Upper lobe of left lung (tissue), 6 donors: Measurements from ENCODE around the gene PSMC4. TPM values are rescaled to one million over a fixed set of nuclear protein-coding genes. Genes with fewer than 3 reads are reported as not detected.

Experiments used
- ATAC-seq, 2 donors: fragments of 200-7000 bp; cut with Tn5 transposase; one replicate each; pipeline ENCODE4 v1.9.1; 2022; ENCODE audit warnings: mild to moderate bottlenecking in 2 of 2, moderate library complexity in 2 of 2; ENCODE audit not compliant: low FRiP score in 2 of 2
- DNase-seq, 2 donors: peaks; one replicate each; pipeline ENCODE4 v3.0.0-alpha.2; 2019 to 2020
- H3K27ac ChIP-seq, 4 donors: fragments of 200-600 bp; sonication (generic); one replicate each; pipeline ENCODE4 v1.5.1; 2016 to 2019
- H3K27me3 ChIP-seq, 4 donors: fragments of 200-600 bp; sonication (generic); one replicate each; pipeline ENCODE4 v1.5.1; 2017 to 2019
- H3K36me3 ChIP-seq, 4 donors: fragments of 200-600 bp; sonication (generic); one replicate each; pipeline ENCODE4 v1.5.1; 2016 to 2019
- H3K4me1 ChIP-seq, 4 donors: fragments of 200-600 bp; sonication (generic); one replicate each; pipeline ENCODE4 v1.5.1; 2018 to 2019
- H3K4me3 ChIP-seq, 4 donors: fragments of 200-600 bp; sonication (generic); one replicate each; pipeline ENCODE4 v1.5.1; 2017 to 2019; ENCODE audit warnings: mild to moderate bottlenecking in 2 of 4, moderate library complexity in 1 of 4
- H3K9me3 ChIP-seq, 4 donors: fragments of 200-600 bp; sonication (generic); one replicate each; pipeline ENCODE4 v1.5.1; 2018 to 2019
- CTCF ChIP-seq, 6 experiments: fragments of 450-650 bp in 4 of 6; fragments of 200-600 bp in 2 of 6; sonication (generic) in 2 of 6; IDR thresholded peaks; one replicate each; pipeline ENCODE4 v1.5.1; 2016 to 2019; ENCODE audit warnings: antibody characterized with exemption in 6 of 6
- EP300 ChIP-seq, 4 donors: sonication (generic); formaldehyde crosslinking; IDR thresholded peaks; one replicate each; pipeline ENCODE4 v1.5.1; 2017; ENCODE audit warnings: antibody characterized with exemption in 4 of 4, control low read depth in 2 of 4
- POLR2A ChIP-seq, 4 donors: fragments of 450-650 bp; IDR thresholded peaks; one replicate each; pipeline ENCODE4 v1.5.1; 2016 to 2017; ENCODE audit warnings: antibody characterized with exemption in 4 of 4, mild to moderate bottlenecking in 2 of 4
- POLR2AphosphoS5 ChIP-seq, 2 donors: sonication (generic); formaldehyde crosslinking; IDR thresholded peaks; one replicate each; pipeline ENCODE4 v1.5.1; 2017; ENCODE audit warnings: antibody characterized with exemption in 2 of 2
- WGBS, 2 donors: methylation state at CpG; one replicate each; pipeline ENCODE4 v1.1.5; 2017 to 2018; 5-methylcytosine and 5-hydroxymethylcytosine counted together
- total RNA-seq, 6 donors: library from RNA; depleted of rRNA in 4 of 6; stranded (reverse); fragments of >200 nt in 4 of 6; gene quantifications; one replicate each; pipeline versions ENCODE4 v1.1.0 to v1.2.1, GENCODE V29; 2016 to 2021
- donor health status: DM: no; HTN: no; CAD: no; lungs with moderate emphysema.
- donor health status: DM: no; HTN: yes; CAD: no; lungs with severe emphysema.

The PSMC4 gene
- total RNA-seq, 6 donors from 2014 or later, result 41.1 to 85.7 (median 59.9) TPM

GRCh38 chr19:39934584-39935363 is 36.2 kb upstream of the PSMC4 start, which contains the start of gene FCGBP:
TSS of gene FCGBP (minus strand) at chr19:39934634.
- ATAC-seq, result no peak
- TF ChIP-seq CTCF (IDR thresholded peaks at IDR 0.05) (no peak), EP300 (IDR thresholded peaks at IDR 0.05) (no peak), POLR2AphosphoS5 (IDR thresholded peaks at IDR 0.05) (no peak), POLR2A (IDR thresholded peaks at IDR 0.05) (no peak)
- no peaks in the 10 kb centered on the region for H3K27me3 ChIP-seq
- 82 to 83% methylated on average over 5 of the region's 5 CpGs for WGBS, 2 donors
- H3K4me1 ChIP-seq, result peaks cover 0 to 9% (median 2%) of the 10 kb centered on the region in 4 donors
- no peak within 1 kb of the TSS for H3K4me3 ChIP-seq
- H3K9me3 ChIP-seq, result no peaks in the 10 kb centered on the region
- DNase-seq, result no peak
- no peak within 1 kb of the TSS for H3K27ac ChIP-seq
- no peaks in the 10 kb centered on the region for H3K36me3 ChIP-seq

- Histone ChIP-seq H3K4me1 (peaks cover 0 to 9% (median 2%) of the 10 kb centered on the region in 4 donors), H3K9me3 (no peaks in the 10 kb centered on the region), H3K27ac (no peak overlapping the region), H3K27me3 (no peaks in the 10 kb centered on the region), H3K4me3 (no peak overlapping the region), H3K36me3 (no peaks in the 10 kb centered on the region)
- ATAC-seq (no peak), DNase-seq (no peak)
- WGBS, 2 donors, result 91 to 100% methylated on average over 1 to 5 of the region's 5 CpGs
- TF ChIP-seq POLR2A (IDR thresholded peaks at IDR 0.05) (no peak), POLR2AphosphoS5 (IDR thresholded peaks at IDR 0.05) (no peak), EP300 (IDR thresholded peaks at IDR 0.05) (no peak), CTCF (IDR thresholded peaks at IDR 0.05) (no peak)
Observed at GRCh38 chr19:39935364-39935661, 35.7 kb upstream of the PSMC4 start.

GRCh38 chr19:39936020-39936419 is 34.9 kb upstream of the PSMC4 start:
- DNase-seq, result no peak
- Histone ChIP-seq H3K27me3 (no peaks in the 10 kb centered on the region), H3K27ac (no peak overlapping the region), H3K4me1 (peaks cover 1 to 9% (median 4%) of the 10 kb centered on the region in 4 donors), H3K36me3 (no peaks in the 10 kb centered on the region), H3K9me3 (no peaks in the 10 kb centered on the region), H3K4me3 (no peak overlapping the region)
- ATAC-seq, result no peak
- no peak for TF ChIP-seq EP300 (IDR thresholded peaks at IDR 0.05)
- TF ChIP-seq POLR2A (IDR thresholded peaks at IDR 0.05), result no peak
- no peak for TF ChIP-seq CTCF (IDR thresholded peaks at IDR 0.05)
- TF ChIP-seq POLR2AphosphoS5 (IDR thresholded peaks at IDR 0.05), result no peak
- 37 to 44% methylated on average over 3 of the region's 3 CpGs for whole genome bisulfite sequencing, 2 donors

- TF ChIP-seq EP300 (IDR thresholded peaks at IDR 0.05) (no peak), CTCF (IDR thresholded peaks at IDR 0.05) (no peak), POLR2A (IDR thresholded peaks at IDR 0.05) (no peak), POLR2AphosphoS5 (IDR thresholded peaks at IDR 0.05) (no peak)
- ATAC-seq (no peak), DNase-seq (no peak)
- Histone ChIP-seq H3K9me3 (no peaks in the 10 kb centered on the region), H3K4me1 (peaks cover 5 to 9% (median 8%) of the 10 kb centered on the region in 4 donors), H3K27me3 (no peaks in the 10 kb centered on the region), H3K36me3 (no peaks in the 10 kb centered on the region), H3K4me3 (no peak overlapping the region), H3K27ac (no peak overlapping the region)
- WGBS, 2 donors, result 78 to 86% methylated on average over 6 of the region's 6 CpGs
Observed at GRCh38 chr19:39936622-39937021, 34.3 kb upstream of the PSMC4 start.
